Ramos (cell line): ENCODE measurements around the gene TMEM214.

Experiments used
- in situ Hi-C: fragments of 300-500 bp; cut with MboI; formaldehyde crosslinking; loops from one replicate; pipeline ENCODE4 v1.14.3; 2022; ENCODE audit warnings: low sequenced_read_pairs; ENCODE audit not compliant: unreplicated experiment

TMEM214 gene

DNA sequence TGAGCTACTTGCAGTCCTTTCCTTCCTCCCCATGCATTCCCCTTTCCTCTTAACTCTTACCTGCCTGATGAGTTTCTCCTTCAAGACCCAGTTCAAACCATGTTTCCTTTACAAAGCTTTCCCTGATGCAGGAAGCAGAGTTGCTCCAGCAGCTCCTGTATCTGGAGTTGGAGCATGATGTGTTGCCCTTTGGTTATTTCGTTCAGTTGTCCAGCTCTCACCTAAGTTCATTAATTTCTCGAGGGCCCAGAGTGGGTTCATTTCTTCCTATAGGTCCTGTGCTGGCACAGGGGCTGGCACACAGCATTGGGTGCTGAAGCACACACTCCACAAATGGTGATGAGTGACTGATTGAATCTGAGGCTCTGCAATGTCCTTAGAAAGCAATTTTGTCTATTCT is 23.0 kb upstream of the TMEM214 start:
- in situ Hi-C loops, result loop anchor here (5.0 kb wide), 1 partner anchor 47 kb away; no protein-coding TSS in a partner anchor

DNA sequence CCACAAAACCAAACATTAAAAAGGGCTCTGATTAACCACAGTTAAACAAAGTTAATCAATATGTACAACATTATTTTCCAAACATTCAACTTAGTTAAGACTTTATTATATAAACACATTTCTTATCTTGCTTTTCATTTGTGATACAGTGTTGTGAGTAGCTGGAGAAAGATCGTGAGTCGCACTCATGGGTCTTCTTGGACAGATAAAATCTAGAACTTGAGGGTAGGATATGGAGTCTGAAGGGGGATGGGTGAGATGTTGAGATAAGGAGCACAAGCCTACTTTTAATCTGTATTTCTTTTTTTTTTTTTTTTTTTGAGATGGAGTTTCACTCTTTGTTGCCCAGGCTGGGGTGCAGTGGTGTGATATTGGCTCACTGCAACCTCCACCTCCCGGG is 22.6 kb upstream of the TMEM214 start:
- in situ Hi-C loops, result loop anchor here (5.0 kb wide), 1 partner anchor 48 kb away; no protein-coding TSS in a partner anchor

GRCh38 chr2:27013738-27014137 is 19.0 kb upstream of the TMEM214 start:
- in situ Hi-C loops, result loop anchor here (5.0 kb wide), 1 partner anchor 51 kb away; no protein-coding TSS in a partner anchor

DNA sequence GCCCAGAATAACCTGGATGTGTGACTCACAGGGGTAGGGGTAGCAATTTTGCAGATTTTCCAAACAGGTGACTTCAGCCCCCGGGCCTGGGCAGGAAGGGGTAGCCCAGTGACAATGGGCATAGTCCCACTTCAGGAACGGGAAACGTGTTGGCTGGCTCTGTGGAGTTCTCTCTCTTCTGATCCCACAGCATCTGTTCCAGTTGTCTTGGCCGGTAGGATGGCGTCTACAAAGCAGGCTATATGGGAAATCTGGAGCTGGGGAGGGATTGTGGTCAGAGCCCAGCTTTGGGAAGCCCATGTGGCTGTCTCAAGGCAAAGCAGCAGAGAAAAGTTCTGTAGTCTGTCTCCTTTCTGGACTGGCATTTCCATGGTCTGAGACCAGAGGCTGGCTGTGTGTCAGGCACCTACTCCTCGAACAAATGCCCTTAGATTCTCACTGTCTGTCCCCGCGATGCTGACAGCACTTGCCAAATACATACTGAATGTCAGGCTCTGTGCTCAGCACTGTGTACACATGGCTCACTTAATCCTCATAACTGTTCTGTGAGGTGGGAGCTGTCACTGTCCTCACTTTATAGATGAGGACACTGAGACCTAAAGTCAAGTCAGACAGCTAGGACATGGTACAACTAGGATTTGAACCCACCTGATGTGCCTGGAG is 17.9 kb upstream of the TMEM214 start:
- in situ Hi-C loops, result loop anchor here (5.0 kb wide), 1 partner anchor 53 kb away; no protein-coding TSS in a partner anchor

DNA sequence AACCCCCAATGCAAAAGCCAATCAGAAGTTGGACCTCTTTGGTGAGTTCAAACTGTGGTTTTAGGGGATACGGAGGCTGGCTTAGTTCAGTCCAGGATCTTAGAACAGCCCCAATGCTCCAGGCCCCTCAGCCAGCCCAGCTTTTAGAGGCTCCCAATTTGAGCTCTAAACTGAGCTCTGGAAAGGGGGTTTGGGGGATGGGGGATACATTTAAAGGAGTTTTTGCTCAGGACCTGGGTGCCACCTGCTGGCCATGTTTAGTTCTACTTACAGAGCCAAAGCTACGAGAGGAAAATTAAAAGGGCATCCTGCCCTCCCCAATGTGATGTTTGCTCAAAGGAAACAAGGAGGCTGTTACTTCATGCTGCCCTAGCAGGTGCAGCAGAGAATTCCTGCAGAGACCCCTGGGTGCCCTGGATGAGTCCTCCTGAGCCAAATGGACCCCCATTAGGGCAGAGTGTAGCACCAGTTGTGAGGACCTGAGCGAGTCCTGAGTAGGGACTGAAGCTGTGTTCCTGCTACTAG is 15.9 kb upstream of the TMEM214 start:
- in situ Hi-C loops, result no loop called here

DNA sequence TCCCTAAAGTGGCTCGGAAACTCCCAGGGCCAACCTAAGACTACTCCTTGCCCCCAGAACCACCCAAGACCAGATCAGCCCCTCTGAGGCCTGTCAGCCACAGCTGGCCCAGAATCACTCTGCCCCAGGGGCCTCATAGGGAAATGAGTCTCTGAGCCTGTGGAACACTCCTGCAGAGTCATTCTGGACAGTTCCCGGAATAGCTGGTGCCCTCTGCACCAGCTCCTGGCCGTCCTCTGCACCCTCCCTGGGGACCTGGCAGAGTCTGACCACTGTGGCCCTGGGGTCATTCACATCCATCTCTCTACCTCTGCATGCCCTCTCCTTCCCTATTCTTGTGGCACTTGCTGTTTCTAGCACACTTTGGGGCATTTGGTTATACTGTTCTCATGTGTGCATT is 14.6 kb upstream of the TMEM214 start:
- in situ Hi-C loops, result no loop called here

DNA sequence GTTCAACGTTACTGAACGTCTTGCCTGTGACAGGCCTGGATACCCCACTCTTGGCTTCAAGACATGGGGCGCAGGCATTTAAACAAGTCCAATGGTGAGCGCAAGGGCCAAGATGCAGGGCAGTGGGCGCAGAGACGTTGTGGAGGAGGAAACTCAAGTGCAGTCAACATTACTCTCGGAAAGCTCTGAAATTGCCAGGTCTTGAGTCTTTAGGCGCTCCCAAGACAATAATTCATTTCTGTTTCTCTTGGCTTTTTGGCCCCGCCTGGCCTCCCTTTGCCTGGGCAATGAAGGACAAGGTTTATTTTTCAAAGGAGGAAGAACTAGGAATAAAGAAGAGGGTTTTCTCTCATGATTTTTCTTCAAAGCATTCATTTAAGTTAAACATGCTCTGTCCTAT is 13.3 kb upstream of the TMEM214 start:
- in situ Hi-C loops, result no loop called here

GRCh38 chr2:27019931-27020855 is 12.6 kb upstream of the TMEM214 start:
- in situ Hi-C loops, result no loop called here

GRCh38 chr2:27021253-27022049 is 11.3 kb upstream of the TMEM214 start:
- in situ Hi-C loops, result no loop called here

DNA sequence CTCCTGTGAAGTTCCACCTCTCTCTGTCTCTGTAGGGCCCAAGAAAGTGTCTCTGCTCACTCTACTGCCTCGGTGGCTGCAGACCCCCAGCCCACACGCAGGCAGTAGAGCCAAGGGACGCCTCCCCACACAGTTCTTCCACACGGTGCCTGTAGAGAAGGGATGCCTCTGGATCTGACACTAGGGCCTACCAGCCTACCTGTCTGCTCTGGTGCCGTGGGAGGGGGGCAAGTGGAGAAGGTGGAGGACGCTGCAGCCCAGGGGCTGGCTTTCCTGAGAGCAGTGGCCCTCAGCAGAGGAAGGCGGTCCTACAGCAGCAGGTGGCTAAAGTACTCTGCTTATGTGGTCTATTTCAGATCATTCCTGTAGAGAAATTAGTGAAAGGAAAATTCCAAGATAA is 9.0 kb upstream of the TMEM214 start:
- in situ Hi-C loops, result no loop called here

DNA sequence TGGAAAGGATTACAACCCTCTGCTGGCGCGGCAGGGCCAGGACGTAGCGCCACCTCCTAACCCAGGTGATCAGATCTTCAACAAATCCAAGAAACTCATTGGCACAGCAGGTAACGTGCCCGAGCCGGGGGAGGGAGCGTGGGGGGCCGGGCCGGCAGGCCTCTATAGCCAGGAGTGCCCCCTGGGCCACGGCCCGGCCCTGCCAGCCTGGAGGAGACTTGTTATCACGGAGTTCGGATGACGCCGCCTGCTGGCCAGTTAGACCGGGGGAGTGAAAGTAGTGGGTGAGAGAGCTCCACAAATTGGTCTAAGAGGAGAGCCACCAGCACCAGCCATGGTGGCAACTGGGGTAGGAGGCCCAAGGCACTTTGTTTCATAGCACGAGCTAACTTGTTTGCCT is 8.6 kb upstream of the TMEM214 start:
- in situ Hi-C loops, result no loop called here

DNA sequence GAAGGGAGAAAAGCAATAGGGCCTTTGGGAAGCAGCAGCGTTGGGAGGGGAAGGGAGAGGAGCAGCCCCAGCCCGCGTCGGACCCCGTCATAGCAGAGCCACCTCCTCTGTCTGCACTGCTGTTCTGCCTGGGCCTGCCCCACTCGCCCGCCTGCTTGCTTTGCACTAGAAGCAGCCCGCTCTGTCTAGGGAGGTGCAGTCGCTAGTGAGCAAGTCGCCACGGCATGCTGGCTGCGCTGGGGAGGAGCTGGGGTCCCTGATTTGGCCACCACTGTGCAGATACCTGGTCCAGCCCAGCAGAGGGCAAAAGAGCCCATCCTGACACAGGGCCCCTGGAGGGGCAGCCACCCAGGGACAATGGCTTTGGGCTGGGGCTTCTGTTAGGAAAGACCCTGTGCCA is 8.0 kb upstream of the TMEM214 start:
- in situ Hi-C loops, result no loop called here

DNA sequence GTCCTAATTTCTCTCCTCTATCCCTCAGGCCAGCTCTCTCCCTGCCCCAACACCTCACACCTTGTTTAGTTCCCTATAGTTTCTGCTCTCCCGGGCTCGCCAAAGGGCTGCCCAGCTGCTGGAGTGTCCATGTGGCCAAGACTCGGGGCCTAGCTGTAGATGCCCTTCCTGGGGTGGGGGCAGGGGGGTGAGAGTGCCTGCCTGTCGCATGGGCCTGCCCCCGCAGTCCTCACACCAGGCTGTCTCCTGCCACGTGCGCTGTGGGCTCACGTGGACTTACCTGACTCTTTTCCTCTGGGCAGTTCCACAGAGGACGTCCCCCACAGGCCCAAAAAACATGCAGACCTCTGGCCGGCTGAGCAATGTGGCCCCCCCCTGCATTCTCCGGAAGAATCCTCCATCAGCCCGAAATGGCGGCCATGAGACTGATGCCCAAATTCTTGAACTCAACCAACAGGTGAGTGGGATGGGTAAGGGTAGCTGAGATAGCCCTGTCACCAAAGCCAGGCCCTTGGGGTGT is 7.4 kb upstream of the TMEM214 start:
- in situ Hi-C loops, result no loop called here

DNA sequence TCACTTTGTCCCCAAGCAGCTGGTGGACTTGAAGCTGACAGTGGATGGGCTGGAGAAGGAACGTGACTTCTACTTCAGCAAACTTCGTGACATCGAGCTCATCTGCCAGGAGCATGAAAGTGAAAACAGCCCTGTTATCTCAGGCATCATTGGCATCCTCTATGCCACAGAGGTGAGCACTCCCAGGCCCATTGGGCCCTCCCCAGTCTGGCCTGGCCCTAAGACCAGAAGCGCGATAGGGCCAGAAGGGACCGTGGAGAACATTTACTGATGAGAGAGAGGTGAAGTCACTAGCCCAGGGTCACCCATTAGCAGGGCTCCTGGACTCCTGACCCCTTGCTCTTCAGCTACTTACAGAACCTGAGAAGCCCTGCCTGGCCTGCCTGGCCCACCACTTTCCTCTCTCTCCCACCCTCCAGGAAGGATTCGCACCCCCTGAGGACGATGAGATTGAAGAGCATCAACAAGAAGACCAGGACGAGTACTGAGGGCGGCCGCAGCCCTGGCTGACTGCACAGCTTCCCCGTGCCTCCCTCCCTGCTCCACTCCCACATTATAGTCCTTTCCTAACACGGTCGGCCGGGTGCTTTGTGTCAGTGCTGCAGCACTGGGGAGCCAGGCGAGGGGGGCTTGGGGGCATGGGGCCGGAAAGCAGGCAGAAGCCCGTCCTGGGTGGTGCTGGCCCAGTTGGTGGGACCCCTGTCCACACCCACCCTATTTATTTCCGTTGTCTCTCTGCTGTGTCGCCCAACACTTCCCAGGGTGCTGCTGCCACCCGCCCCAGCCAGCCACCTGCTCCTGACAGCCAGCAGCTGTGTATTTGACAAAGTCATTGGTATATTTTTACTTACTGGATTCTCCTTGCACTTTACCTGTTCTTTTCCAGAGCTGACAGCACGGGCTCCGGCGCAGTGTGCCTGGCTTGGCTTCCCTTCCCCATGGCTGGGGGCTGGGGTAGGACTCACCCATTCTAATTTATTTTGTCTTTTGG is 6.6 kb upstream of the TMEM214 start:
- in situ Hi-C loops, result no loop called here

GRCh38 chr2:27027211-27027651 is 5.5 kb upstream of the TMEM214 start:
- in situ Hi-C loops, result no loop called here

DNA sequence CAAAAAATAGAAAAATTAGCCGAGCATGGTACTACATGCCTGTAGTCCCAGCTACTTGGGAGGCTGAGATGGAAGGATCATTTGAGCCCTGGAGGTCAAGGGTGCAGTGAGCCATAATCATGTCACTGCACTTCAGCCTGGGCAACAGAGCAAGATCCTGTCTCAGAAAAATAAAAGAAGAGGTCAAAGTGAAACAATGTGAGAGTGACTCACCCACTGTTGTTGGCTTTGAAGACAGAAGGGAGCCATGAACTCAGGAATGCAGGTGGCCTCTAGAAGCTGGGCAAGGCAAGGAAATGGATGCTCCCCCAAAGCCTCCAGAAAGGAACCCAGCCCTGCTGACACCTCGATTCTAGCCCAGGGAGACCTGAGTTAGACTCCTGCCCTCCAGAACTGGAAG is 3.7 kb upstream of the TMEM214 start:
- in situ Hi-C loops, result no loop called here

DNA sequence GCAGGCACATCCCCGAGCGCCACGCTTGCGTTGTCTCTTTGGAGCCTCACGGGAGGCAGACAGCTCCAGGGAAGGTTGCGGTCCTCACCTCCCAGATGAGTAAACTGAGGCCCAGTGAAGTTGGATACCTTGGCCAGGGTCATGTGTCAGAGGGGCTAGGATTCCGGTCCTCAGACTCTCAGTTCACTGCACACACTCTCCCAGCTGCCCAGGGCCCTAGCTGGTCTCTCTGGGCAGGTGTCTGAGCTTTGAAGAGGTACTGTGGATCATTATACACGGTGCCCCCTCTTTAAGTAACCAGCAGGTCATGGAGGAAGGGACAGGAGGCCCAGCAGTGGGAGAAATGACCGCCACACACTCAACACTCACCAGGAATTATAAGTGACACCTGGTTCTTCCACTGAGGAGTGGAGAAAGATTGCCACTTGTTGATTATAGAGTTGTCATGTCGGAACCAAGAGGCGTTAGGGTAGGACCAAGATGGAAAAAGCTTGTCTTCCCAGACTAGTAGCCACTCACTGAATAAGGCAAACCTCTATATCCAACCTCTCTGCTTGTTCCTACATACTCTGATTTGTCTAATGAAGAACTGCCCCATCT is 588 bp downstream of the TMEM214 start:
- in situ Hi-C loops, result no loop called here

GRCh38 chr2:27038012-27038411 is 5.2 kb downstream of the TMEM214 start:
- in situ Hi-C loops, result no loop called here
